ENCODE results near the gene FRMD4A.

The FRMD4A gene

DNA sequence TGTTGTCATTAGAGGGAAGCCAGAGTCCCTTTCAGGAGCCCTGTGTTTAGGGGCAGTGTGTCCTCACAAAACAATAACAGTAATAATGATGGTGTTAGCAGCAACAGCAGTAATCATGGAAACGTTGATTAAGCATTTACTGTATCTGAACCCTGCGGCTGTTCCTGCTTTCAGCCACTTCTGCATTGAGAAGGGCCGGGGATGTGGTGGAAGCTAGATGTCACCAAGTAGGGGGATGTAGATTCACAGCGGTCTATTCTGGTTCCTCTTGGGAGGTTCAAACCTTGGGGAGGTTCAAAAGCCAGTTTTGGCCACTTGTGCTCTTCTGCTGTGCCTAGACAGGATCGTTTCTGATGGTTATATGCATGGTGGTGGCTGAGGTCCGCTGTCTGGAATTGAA lies 699.1 kb downstream of the FRMD4A start:
- DNase-seq = no peak

GRCh38 chr10:13630231-13630630 lies 700.5 kb downstream of the FRMD4A start:
- DNase-seq = no peak

- DNase-seq = no peak
These were observed 701.6 kb downstream of the FRMD4A start for GRCh38 chr10:13629116-13629515.

GRCh38 chr10:13628661-13629060 lies 702.1 kb downstream of the FRMD4A start:
- no peak for DNase-seq

DNA sequence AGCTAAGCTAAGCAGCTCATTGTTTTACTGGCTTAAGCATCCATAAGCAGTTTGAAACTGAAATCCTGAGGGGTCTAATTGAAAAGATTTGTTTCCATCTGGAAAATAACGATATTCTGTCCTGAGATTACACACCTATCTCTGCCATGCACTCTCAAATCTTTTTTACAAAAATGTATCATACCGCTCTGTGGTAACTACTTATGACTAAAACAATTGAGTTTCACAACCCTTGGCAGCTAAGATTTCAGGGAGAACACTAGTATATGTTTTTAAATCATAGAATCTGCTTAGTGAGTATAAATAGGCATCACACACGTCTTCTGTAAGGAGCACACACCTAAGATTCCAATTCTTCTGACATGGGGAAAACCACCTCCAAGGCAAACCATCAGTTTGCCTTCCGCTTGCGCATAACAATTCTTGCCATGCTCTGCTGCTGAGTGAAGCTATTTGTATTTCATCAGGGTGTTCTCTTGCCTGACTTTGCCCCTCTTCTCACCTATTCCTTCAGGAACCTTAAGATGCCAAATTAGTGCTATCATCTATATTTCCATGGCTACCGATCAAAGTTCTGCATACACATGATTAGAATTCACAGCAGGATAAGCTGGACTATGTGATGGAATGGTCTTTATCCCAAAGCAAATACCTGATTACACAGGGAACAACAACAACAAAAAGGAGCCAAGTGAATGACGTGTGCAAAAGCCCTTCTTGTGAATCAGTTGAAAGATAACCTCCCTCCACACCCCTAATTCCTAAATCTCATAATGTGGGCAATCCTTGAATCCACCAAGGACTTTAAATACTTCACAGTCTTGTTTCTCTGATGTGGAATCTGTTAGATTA lies 703.0 kb downstream of the FRMD4A start:
- peak; percentile 22 for DNase-seq

DNA sequence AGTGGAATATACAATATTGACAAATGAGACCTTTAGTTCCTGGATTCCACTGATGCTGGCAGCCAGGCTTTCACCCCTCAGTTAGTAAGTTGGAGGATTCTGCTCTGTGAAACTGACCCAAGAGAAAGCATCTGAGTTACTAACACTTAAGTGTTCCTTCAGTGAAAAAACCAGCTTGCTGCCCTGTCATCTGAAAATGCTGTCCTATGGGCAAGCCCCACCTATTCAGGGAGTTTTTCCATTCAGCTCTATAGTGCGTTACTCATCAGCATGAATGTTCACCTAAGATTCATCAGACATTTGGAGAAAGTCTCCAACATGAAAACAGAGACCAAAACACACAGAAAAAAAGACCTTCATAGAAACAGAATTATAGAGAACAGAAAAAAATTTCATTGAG lies 706.1 kb downstream of the FRMD4A start:
- DNase-seq = no peak

DNA sequence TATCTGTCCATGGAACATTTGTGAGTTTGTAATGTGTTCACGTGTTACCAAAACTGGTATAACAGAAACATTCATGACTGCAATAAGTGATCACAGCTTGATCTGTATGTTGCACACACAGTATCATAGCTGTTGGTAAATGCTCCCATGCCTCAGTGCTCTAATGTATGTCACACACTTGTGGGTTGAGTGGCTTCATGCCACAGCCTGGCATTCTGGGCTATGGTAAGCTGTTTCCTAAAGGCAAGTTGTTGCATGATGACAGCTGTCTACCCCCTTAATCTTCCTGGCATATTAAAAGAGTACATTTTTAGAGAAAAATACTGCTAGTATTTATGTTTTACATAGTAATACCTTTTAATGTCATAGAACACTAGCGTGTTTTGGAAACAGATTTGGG lies 708.8 kb downstream of the FRMD4A start:
- no peak for DNase-seq

DNA sequence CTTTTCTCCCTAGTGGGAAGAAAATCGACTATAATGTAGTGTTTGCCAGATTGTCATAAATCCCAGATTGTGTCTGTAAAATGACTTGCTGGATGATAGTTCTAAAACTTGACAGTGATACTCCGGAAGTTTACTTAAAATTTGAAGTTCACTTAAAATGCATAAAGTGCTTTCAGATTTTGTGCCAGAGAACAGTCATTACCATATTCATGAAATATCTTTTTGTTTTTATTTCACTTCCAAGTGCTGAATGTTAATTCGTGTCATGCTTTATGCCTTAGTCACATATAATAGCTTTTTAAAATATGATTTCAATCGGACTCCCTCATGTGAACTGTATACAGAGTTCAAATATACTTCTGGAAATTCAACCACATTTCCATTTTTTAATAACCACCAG lies 713.6 kb downstream of the FRMD4A start:
- no peak for DNase-seq

DNA sequence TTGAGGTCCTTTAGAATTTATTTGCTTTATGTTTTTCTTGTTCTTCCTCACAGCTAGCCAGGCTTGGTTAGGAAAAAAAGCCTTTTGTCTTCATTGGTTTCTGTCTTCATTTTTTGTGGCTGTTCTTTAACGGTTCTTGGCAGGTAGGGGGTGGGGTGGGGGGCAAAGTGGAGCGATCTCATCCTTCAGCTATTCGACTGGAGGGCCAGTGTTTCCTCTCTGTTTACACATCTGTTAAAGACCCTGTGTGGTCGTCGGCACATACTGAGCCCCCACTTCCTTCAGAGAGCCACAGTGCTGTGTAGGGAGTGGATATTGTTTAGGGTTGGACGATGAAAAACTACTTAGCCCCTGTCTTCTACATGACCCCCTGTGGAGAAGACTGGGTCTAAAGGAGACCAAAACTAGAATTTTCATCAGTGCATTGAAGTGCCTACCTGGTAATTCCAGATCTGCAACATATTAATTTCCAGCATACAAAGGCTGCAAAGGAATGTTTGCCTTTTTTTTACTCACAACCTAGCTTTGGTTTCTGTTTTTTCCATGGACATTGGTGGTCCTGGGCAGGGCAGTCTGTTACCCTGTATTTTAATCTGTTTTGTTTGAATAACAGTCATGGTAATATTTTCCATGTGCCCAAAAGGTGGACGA lies 714.9 kb downstream of the FRMD4A start:
- DNase-seq = no peak

- no peak for DNase-seq
These were observed 716.0 kb downstream of the FRMD4A start for GRCh38 chr10:13614530-13615332.

GRCh38 chr10:13613519-13613918 lies 717.2 kb downstream of the FRMD4A start:
- no peak for DNase-seq

GRCh38 chr10:13612654-13613373 lies 717.9 kb downstream of the FRMD4A start:
- no peak for DNase-seq

- DNase-seq = no peak
These were observed 722.4 kb downstream of the FRMD4A start for GRCh38 chr10:13608246-13608853.

DNA sequence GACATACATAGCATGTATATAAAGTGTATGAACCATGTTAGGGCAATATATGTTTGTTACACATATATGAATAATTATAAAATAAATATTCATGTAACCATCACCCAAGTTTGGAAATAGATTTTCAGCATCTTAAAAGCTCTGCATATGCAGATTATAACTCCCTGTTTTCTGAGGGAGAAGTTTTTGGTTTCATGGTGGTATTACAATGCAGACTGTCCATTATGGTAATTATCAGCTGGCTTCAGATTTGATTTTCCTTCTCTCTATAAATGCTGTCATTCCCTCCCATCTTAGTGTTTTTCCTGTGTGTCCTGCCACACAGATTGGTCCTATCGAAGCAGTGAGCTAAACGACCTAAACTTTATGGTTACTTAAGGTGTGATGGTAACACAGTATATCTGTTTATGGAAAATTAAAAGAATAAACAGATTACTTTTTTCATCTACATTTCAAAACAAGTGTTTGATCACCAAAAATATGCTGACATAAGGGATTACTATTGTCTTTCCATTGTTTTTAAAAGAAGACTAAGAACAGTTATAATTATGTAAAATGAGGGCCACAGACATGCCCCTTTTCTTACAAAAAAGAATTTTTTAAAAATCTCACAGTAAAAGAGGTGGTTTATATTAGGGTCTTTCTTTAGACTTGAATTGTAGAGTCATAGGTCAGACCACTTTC lies 726.2 kb downstream of the FRMD4A start:
- no peak for DNase-seq

DNA sequence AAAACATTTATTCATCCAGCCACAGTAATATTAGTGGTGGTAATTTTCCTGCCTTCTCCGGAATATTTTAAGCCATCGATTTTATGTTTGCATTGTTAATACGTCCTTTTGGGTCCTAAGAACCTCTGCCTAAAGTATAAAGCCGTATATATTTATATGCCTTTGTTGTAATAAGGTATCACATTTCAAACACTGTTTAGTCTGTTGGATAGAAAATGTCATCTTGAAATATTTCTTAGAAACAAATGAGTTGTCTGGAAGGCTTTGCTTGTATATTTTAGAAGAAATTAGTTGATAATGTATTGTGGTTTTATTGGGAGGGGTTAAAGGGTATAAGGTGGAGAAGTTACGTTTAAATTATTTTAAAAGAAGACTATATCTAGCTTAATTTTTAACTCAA lies 732.8 kb downstream of the FRMD4A start:
- DNase-seq = no peak

- DNase-seq = no peak
These were observed 736.1 kb downstream of the FRMD4A start for GRCh38 chr10:13594641-13595040.
